Measurements from ENCODE around the gene SPACDR. TPM values are rescaled to one million over a fixed set of nuclear protein-coding genes. Genes with fewer than 3 reads are reported as not detected.

SPACDR gene
- total RNA-seq, 1 experiment from 2014 or later: not detected

- no peak overlapping the region for H3K9ac ChIP-seq (ENCODE audit: extremely low read depth, insufficient read length, low read length)
- H3K4me3 Mint-ChIP-seq: peak overlapping the region in 1 of 2 experiments; percentile 34; a peak in 1 of 5 replicates
These were observed 12.2 kb upstream of the SPACDR start for GRCh38 chr7:100476101-100476780.

More at GRCh38 chr7:100476101-100476780, 12.2 kb upstream of the SPACDR start:
- no peaks in the 10 kb centered on the region for H3K27me3 Mint-ChIP-seq (ENCODE audit: low read depth)
- Histone ChIP-seq H2BK12ac (ENCODE audit: insufficient read length, low read depth, low read length) (no peak overlapping the region), H3K27ac (ENCODE audit: insufficient read length, low read depth, low read length) (no peak overlapping the region), H4K8ac (replicated peaks; ENCODE audit: insufficient read length, low read depth, low read length) (no peak overlapping the region), H3K9me3 (ENCODE audit: control insufficient read depth, low read depth, low read length) (no peaks in the 10 kb centered on the region), H3K79me1 (ENCODE audit: insufficient read depth, low read depth, low read length, poor library complexity, severe bottlenecking) (no peaks in the 10 kb centered on the region), H2AK5ac (ENCODE audit: insufficient read length, low read length) (no peak overlapping the region), H2AFZ (ENCODE audit: low read length) (no peak overlapping the region), H4K20me1 (ENCODE audit: control insufficient read depth, insufficient read depth, insufficient read length) (no peaks in the 10 kb centered on the region), H2BK15ac (ENCODE audit: low read depth, low read length) (no peak overlapping the region), H3K4me1 (ENCODE audit: insufficient read depth, low read length) (no peaks in the 10 kb centered on the region; the same call in 1 of the 2 replicates), H2BK5ac (ENCODE audit: insufficient read length, low read length) (no peak overlapping the region), H2BK20ac (ENCODE audit: low read depth, low read length, poor library complexity, severe bottlenecking) (no peak overlapping the region), H3K56ac (ENCODE audit: insufficient read length, low read depth, low read length) (no peak overlapping the region), H3K27me3 (ENCODE audit: insufficient read depth, low read length) (no peaks in the 10 kb centered on the region), H3K23ac (ENCODE audit: insufficient read length, low read depth, low read length) (no peak overlapping the region), H3K79me2 (ENCODE audit: insufficient read depth, low read length) (no peaks in the 10 kb centered on the region), H4K91ac (ENCODE audit: insufficient read length, low read depth, low read length) (no peak overlapping the region), H3K23me2 (ENCODE audit: insufficient read length, low read depth, low read length, poor library complexity, severe bottlenecking) (peaks cover 7% of the 10 kb centered on the region), H3K4me2 (ENCODE audit: insufficient read depth, insufficient read length, low read length) (no peak overlapping the region), H3K4ac (ENCODE audit: low read depth, low read length) (no peak overlapping the region), H2BK120ac (ENCODE audit: low read depth, low read length, poor library complexity, severe bottlenecking) (no peak overlapping the region), H3T11ph (ENCODE audit: low read length) (no peak overlapping the region), H4K5ac (ENCODE audit: insufficient read length, low read depth, low read length) (no peak overlapping the region), H3K18ac (ENCODE audit: insufficient read length, low read depth, low read length) (no peak overlapping the region), H3K14ac (ENCODE audit: insufficient read depth, low read length) (no peak overlapping the region)
- no peak for DNase-seq
- WGBS (ENCODE audit: extremely low coverage, insufficient read length, low lambda C conversion rate): no CpG with 5 or more reads among the region's 6 CpGs
- H3K27ac Mint-ChIP-seq: peak overlapping the region in 1 of 3 experiments; percentile 73; a peak in 1 of 7 replicates
- peaks cover 0 to 5% (median 0%) of the 10 kb centered on the region in 3 experiments; a peak in 1 of 7 replicates for H3K36me3 Mint-ChIP-seq (ENCODE audit: insufficient read depth in 1 of 3, low read depth in 3 of 3)
- H3K4me1 Mint-ChIP-seq: peaks cover 18 to 40% of the 10 kb centered on the region in 2 experiments
- H3K9me3 Mint-ChIP-seq: no peaks in the 10 kb centered on the region
- TF ChIP-seq CTCF (conservative IDR thresholded peaks at IDR 0.05): no peak

Data from H9 (cell line).